B cell (primary cell): ENCODE results near the gene GCFC2. TPM values are rescaled to one million over a fixed set of nuclear protein-coding genes. Genes with fewer than 3 reads are reported as not detected.

Experiments
- ATAC-seq: fragments of 200-7000 bp; cut with Tn5 transposase; one replicate; pipeline ENCODE4 v1.10.0; 2021; ENCODE audit warnings: low read depth, mild to moderate bottlenecking, moderate number of reproducible peaks, moderate library complexity
- CTCF ChIA-PET: fragments of 350-600 bp; sonication (Branson Sonifier 250); formaldehyde crosslinking; loops from one replicate; lab custom pipeline; 2021; ENCODE audit warnings: antibody characterized with exemption, inconsistent platforms; lab: Charles Lee
- POLR2A ChIA-PET: fragments of 350-600 bp; sonication (Branson Sonifier 250); formaldehyde crosslinking; loops from one replicate; lab custom pipeline; 2021; ENCODE audit warnings: antibody characterized with exemption; lab: Charles Lee
- DNase-seq: peaks from one replicate; pipeline ENCODE4 v3.0.0; 2013
- H2AFZ ChIP-seq: 2 replicates; pipeline ENCODE4 v1.6.1; 2012; ENCODE audit warnings: mild to moderate bottlenecking, low read depth, low read length; ENCODE audit not compliant: insufficient read depth, poor library complexity, severe bottlenecking
- H3K27ac ChIP-seq, 2 donors: 1 replicate in 1 of 2; 2 replicates in 1 of 2; pipeline ENCODE4 v1.5.1; 2012 to 2013; ENCODE audit warnings: low read length in 2 of 2, mild to moderate bottlenecking in 2 of 2, moderate library complexity in 1 of 2
- H3K27me3 ChIP-seq, 4 experiments: fragments of 200-600 bp in 1 of 4; sonication (generic) in 1 of 4; replicated peaks in 1 of 4; 1 replicate in 2 of 4; 2 replicates in 2 of 4; pipeline versions ENCODE4 v1.6.1 to v1.7.0; 2013 to 2016; ENCODE audit warnings: low read length in 3 of 4, mild to moderate bottlenecking in 2 of 4, mixed read lengths in 1 of 4, moderate library complexity in 1 of 4; ENCODE audit not compliant: insufficient read depth in 4 of 4, control insufficient read depth in 3 of 4; ENCODE audit errors: control extremely low read depth in 1 of 4
- H3K36me3 ChIP-seq, 2 experiments: replicated peaks in 1 of 2; 1 replicate in 1 of 2; 2 replicates in 1 of 2; pipeline versions ENCODE4 v1.6.1 to v1.7.1; 2013; ENCODE audit warnings: low read length in 1 of 2; ENCODE audit not compliant: insufficient read depth in 2 of 2, control insufficient read depth in 1 of 2; ENCODE audit errors: control extremely low read depth in 1 of 2, extremely low read depth in 1 of 2
- H3K4me1 ChIP-seq, 2 donors: fragments of 200-600 bp in 1 of 2; sonication (generic) in 1 of 2; 1 replicate in 1 of 2; 2 replicates in 1 of 2; pipeline versions ENCODE4 v1.5.1 to v1.6.1; 2013 to 2017; ENCODE audit warnings: low read length in 2 of 2; ENCODE audit not compliant: control insufficient read depth in 2 of 2, insufficient read depth in 2 of 2
- H3K4me2 ChIP-seq: replicated peaks from 2 replicates; pipeline ENCODE3; 2012; ENCODE audit warnings: mild to moderate bottlenecking, low read depth, low read length; ENCODE audit not compliant: poor library complexity, severe bottlenecking
- H3K4me3 ChIP-seq, 5 experiments: fragments of 200-600 bp in 1 of 5; sonication (generic) in 1 of 5; 1 replicate in 3 of 5; 2 replicates in 2 of 5; pipeline versions ENCODE4 v1.5.1 to v1.7.0; 2011 to 2016; ENCODE audit warnings: low read length in 4 of 5, mild to moderate bottlenecking in 4 of 5, low read depth in 2 of 5, control low read depth in 1 of 5, moderate library complexity in 1 of 5; ENCODE audit not compliant: insufficient read depth in 1 of 5; ENCODE audit errors: control extremely low read depth in 1 of 5, extremely low read depth in 1 of 5
- H3K79me2 ChIP-seq: fragments of 200-600 bp; sonication (generic); one replicate; pipeline ENCODE4 v1.6.0; 2016; ENCODE audit warnings: low read length; ENCODE audit not compliant: control insufficient read depth, insufficient read depth
- H3K9ac ChIP-seq: fragments of 200-600 bp; sonication (generic); 2 replicates; pipeline ENCODE4 v1.6.1; 2017; ENCODE audit warnings: mild to moderate bottlenecking, low read length, moderate library complexity
- H3K9me3 ChIP-seq, 3 donors: one replicate each; pipeline versions ENCODE4 v1.6.1 to v1.7.1; 2013; ENCODE audit warnings: low read length in 2 of 3; ENCODE audit not compliant: control insufficient read depth in 2 of 3, insufficient read depth in 1 of 3; ENCODE audit errors: control extremely low read depth in 1 of 3
- H4K20me1 ChIP-seq: 2 replicates; pipeline ENCODE4 v1.6.0; 2012; ENCODE audit warnings: mild to moderate bottlenecking, low read length; ENCODE audit not compliant: insufficient read depth, control insufficient read depth, poor library complexity, severe bottlenecking
- H3K27ac Mint-ChIP-seq: one replicate; pipeline ENCODE4 v1.8.0; 2021; ENCODE audit warnings: mixed read lengths
- H3K27me3 Mint-ChIP-seq: one replicate; pipeline ENCODE4 v1.8.0; 2021; ENCODE audit warnings: mixed read lengths
- H3K4me1 Mint-ChIP-seq: one replicate; pipeline ENCODE4 v1.8.0; 2021; ENCODE audit warnings: mixed read lengths
- H3K4me3 Mint-ChIP-seq: one replicate; pipeline ENCODE4 v1.8.0; 2021; ENCODE audit warnings: mixed read lengths
- H3K9me3 Mint-ChIP-seq: one replicate; pipeline ENCODE4 v1.8.0; 2022; ENCODE audit warnings: mixed read lengths; ENCODE audit not compliant: insufficient read depth
- CTCF ChIP-seq: fragments of 200-600 bp; IDR thresholded peaks from one replicate; pipeline ENCODE4 v1.8.0; 2022; ENCODE audit warnings: antibody characterized with exemption, mild to moderate bottlenecking
- EZH2 ChIP-seq: IDR thresholded peaks from 2 replicates; pipeline ENCODE4 v1.6.1; 2012; ENCODE audit warnings: borderline replicate concordance, low read depth, mild to moderate bottlenecking, moderate library complexity, low read length; ENCODE audit not compliant: insufficient read depth, poor library complexity, severe bottlenecking
- WGBS: methylation state at CpG from one replicate; pipeline ENCODE4 v1.1.5; 2013; ENCODE audit warnings: missing lambda C conversion rate; ENCODE audit not compliant: insufficient coverage; 5-methylcytosine and 5-hydroxymethylcytosine counted together
- intact Hi-C: fragments of 100-400 bp; cut with micrococcal nuclease; formaldehyde crosslinking; loops from one replicate; pipeline ENCODE4 v1.10.0; 2022
- polyA plus RNA-seq: library from polyadenylated mRNA; depleted of rRNA; stranded (reverse); fragments of >200 nt; gene quantifications from 2 replicates; pipeline ENCODE4 v1.2.3, GENCODE V29; 2012
- total RNA-seq, 2 donors: library from RNA; stranded (reverse); fragments of 120-200 nt in 1 of 2; gene quantifications; 1 replicate in 1 of 2; 2 replicates in 1 of 2; pipeline versions ENCODE4 v1.2.3 to v1.2.4, GENCODE V29; 2013 to 2022

Gene GCFC2
- total and polyA plus RNA-seq, 2 donors (not counting 1 experiment from before 2014, with no cell fraction given), result 11.9 to 20.4 TPM

GRCh38 chr2:75634945-75635344, 75.8 kb downstream of the GCFC2 start:
- ChIA-PET CTCF (interaction anchor here (0.6 to 1.1 kb wide), 2 partner anchors 9 to 1067 kb away, joined by 3 to 4 read pairs; no protein-coding TSS in a partner anchor), POLR2A (no interaction called here)
- Histone ChIP-seq H3K4me1 (no peaks in the 10 kb centered on the region), H3K79me2 (no peaks in the 10 kb centered on the region), H3K27me3 (peaks cover 0 to 11% (median 2%) of the 10 kb centered on the region in 4 experiments), H3K27ac (no peak overlapping the region), H2AFZ (no peak overlapping the region), H3K4me2 (no peak overlapping the region), H4K20me1 (no peaks in the 10 kb centered on the region), H3K4me3 (no peak overlapping the region), H3K9ac (no peak overlapping the region), H3K9me3 (no peaks in the 10 kb centered on the region), H3K36me3 (no peaks in the 10 kb centered on the region)
- intact Hi-C loops, result no loop called here
- no peak for TF ChIP-seq CTCF
- no peak for TF ChIP-seq EZH2
- WGBS, result no CpG with 5 or more reads among the region's 1 CpG
- Mint-ChIP-seq H3K9me3 (no peaks in the 10 kb centered on the region), H3K4me3 (no peak overlapping the region), H3K27me3 (peaks cover 44% of the 10 kb centered on the region), H3K27ac (no peak overlapping the region), H3K4me1 (no peaks in the 10 kb centered on the region)
- DNase-seq, result no peak
- ATAC-seq, result no peak

- DNase-seq, result no peak
- TF ChIP-seq EZH2 (no peak), CTCF (no peak)
- no peak overlapping the region for H3K4me3 ChIP-seq
- Mint-ChIP-seq H3K4me3 (no peak overlapping the region), H3K4me1 (no peaks in the 10 kb centered on the region), H3K27ac (no peak overlapping the region), H3K27me3 (peaks cover 38% of the 10 kb centered on the region), H3K9me3 (no peaks in the 10 kb centered on the region)
- no CpG with 5 or more reads among the region's 3 CpGs for WGBS
- no peak overlapping the region for H3K4me2 ChIP-seq
- no peak overlapping the region for H2AFZ ChIP-seq
- no peaks in the 10 kb centered on the region for H4K20me1 ChIP-seq
- H3K27me3 ChIP-seq, result peaks cover 0 to 4% (median 2%) of the 10 kb centered on the region in 4 experiments
- H3K9me3 ChIP-seq, result no peaks in the 10 kb centered on the region
- ChIA-PET POLR2A (no interaction called here), CTCF (no interaction called here)
- no peaks in the 10 kb centered on the region for H3K4me1 ChIP-seq
- no peak overlapping the region for H3K9ac ChIP-seq
- H3K79me2 ChIP-seq, result no peaks in the 10 kb centered on the region
- intact Hi-C loops, result no loop called here
- ATAC-seq, result no peak
- H3K36me3 ChIP-seq, result no peaks in the 10 kb centered on the region
- H3K27ac ChIP-seq, result no peak overlapping the region
These were observed 77.1 kb downstream of the GCFC2 start for GRCh38 chr2:75633620-75634019.
